ENCODE measurements around the gene HBM. TPM values are rescaled to one million over a fixed set of nuclear protein-coding genes. Genes with fewer than 3 reads are reported as not detected.
"Not testable (repeated sequence)": the region's sequence is repeated elsewhere in the genome, so short reads cannot be mapped to it uniquely, and the experiment has no call there.

HBM gene
- total RNA-seq, 4 donors from 2014 or later: 3.3 TPM; not detected in 3

- H3K27me3 ChIP-seq: no peaks in the 10 kb centered on the region
- H3K9me3 ChIP-seq: no peaks in the 10 kb centered on the region
- 86 to 97% methylated on average over 5 of the region's 5 CpGs for WGBS, 2 donors
- no peak overlapping the region for H3K4me3 ChIP-seq
- no peak for DNase-seq (ENCODE audit: low spot score in 2 of 2)
- H3K36me3 ChIP-seq: peaks cover 0 to 56% (median 0%) of the 10 kb centered on the region in 3 donors
- TF ChIP-seq POLR2A (IDR thresholded peaks at IDR 0.05): no peak
- H3K4me1 ChIP-seq: peaks cover 0 to 8% (median 0%) of the 10 kb centered on the region in 4 donors
- H3K27ac ChIP-seq: no peak overlapping the region
Measured at GRCh38 chr16:119295-119694, 46.5 kb upstream of the HBM start.

GRCh38 chr16:119835-120491 lies 45.8 kb upstream of the HBM start:
- Histone ChIP-seq H3K4me3 (no peak overlapping the region), H3K27me3 (no peaks in the 10 kb centered on the region), H3K36me3 (peaks cover 0 to 54% (median 0%) of the 10 kb centered on the region in 3 donors), H3K27ac (no peak overlapping the region), H3K9me3 (no peaks in the 10 kb centered on the region), H3K4me1 (peaks cover 0 to 8% (median 0%) of the 10 kb centered on the region in 4 donors)
- no peak for TF ChIP-seq EP300 (IDR thresholded peaks at IDR 0.05)
- TF ChIP-seq POLR2A (IDR thresholded peaks at IDR 0.05): no peak
- no peak for TF ChIP-seq CTCF (IDR thresholded peaks at IDR 0.05)
- no peak for DNase-seq (ENCODE audit: low spot score in 2 of 2)
- WGBS, 2 donors: 96 to 97% methylated on average over 3 of the region's 3 CpGs

- WGBS, 2 donors: 82 to 97% methylated on average over 2 of the region's 2 CpGs
- Histone ChIP-seq H3K27me3 (no peaks in the 10 kb centered on the region), H3K4me1 (peaks cover 0 to 8% (median 0%) of the 10 kb centered on the region in 4 donors), H3K9me3 (no peaks in the 10 kb centered on the region), H3K4me3 (no peak overlapping the region), H3K36me3 (peaks cover 0 to 49% (median 0%) of the 10 kb centered on the region in 3 donors), H3K27ac (no peak overlapping the region)
- DNase-seq (ENCODE audit: low spot score in 2 of 2): no peak
- no peak for TF ChIP-seq POLR2A (IDR thresholded peaks at IDR 0.05)
- TF ChIP-seq CTCF (IDR thresholded peaks at IDR 0.05): no peak
- no peak for TF ChIP-seq EP300 (IDR thresholded peaks at IDR 0.05)
Measured at GRCh38 chr16:120756-121155, 45.0 kb upstream of the HBM start.

GRCh38 chr16:122361-122760 lies 43.4 kb upstream of the HBM start:
- WGBS, 2 donors: 44 to 55% methylated on average over 1 of the region's 1 CpG

GRCh38 chr16:123558-124350 lies 42.0 kb upstream of the HBM start:
- 65 to 79% methylated on average over 17 to 19 of the region's 19 CpGs for WGBS, 2 donors
- not testable (repeated sequence) for H3K9me3 ChIP-seq; H3K27me3 ChIP-seq; H3K27ac ChIP-seq; H3K4me3 ChIP-seq; DNase-seq (ENCODE audit: low spot score in 2 of 2); H3K4me1 ChIP-seq
- peaks cover 0 to 26% (median 0%) of the 10 kb centered on the region in 3 donors for H3K36me3 ChIP-seq

More at GRCh38 chr16:122361-122760, 43.4 kb upstream of the HBM start:
- Histone ChIP-seq H3K9me3 (no peaks in the 10 kb centered on the region), H3K36me3 (peaks cover 0 to 33% (median 0%) of the 10 kb centered on the region in 3 donors), H3K4me1 (peaks cover 0 to 6% (median 0%) of the 10 kb centered on the region in 4 donors), H3K4me3 (no peak overlapping the region), H3K27ac (no peak overlapping the region), H3K27me3 (no peaks in the 10 kb centered on the region)
- TF ChIP-seq EP300 (IDR thresholded peaks at IDR 0.05): no peak
- no peak for TF ChIP-seq POLR2A (IDR thresholded peaks at IDR 0.05)
- TF ChIP-seq CTCF (IDR thresholded peaks at IDR 0.05): no peak
- DNase-seq (ENCODE audit: low spot score in 2 of 2): no peak

GRCh38 chr16:125011-125410 lies 40.8 kb upstream of the HBM start:
- no peaks in the 10 kb centered on the region for H3K9me3 ChIP-seq
- H3K4me3 ChIP-seq: no peak overlapping the region
- DNase-seq (ENCODE audit: low spot score in 2 of 2): no peak
- no peak overlapping the region for H3K27ac ChIP-seq
- H3K36me3 ChIP-seq: peaks cover 0 to 33% (median 0%) of the 10 kb centered on the region in 3 donors
- H3K27me3 ChIP-seq: no peaks in the 10 kb centered on the region
- TF ChIP-seq EP300 (IDR thresholded peaks at IDR 0.05) (no peak), POLR2A (IDR thresholded peaks at IDR 0.05) (no peak), CTCF (IDR thresholded peaks at IDR 0.05) (no peak)
- WGBS, 2 donors: 68 to 74% methylated on average over 3 of the region's 3 CpGs
- H3K4me1 ChIP-seq: no peaks in the 10 kb centered on the region

Measured in tibial nerve (tissue), 4 donors.